Measurements from ENCODE around the gene AKR7A2. TPM values are rescaled to one million over a fixed set of nuclear protein-coding genes. Genes with fewer than 3 reads are reported as not detected.

The AKR7A2 gene
- total and polyA plus RNA-seq, 5 donors = 25.9 to 41.9 (median 39.7) TPM

- no peak overlapping the region for H3K4me3 ChIP-seq (ENCODE audit: low read length)
- DNase-seq (peak in 1 of 3 donors; percentile 7), ATAC-seq (no peak)
- intact Hi-C loops (cut with DNase I) = no loop called here
- H3K27ac ChIP-seq (ENCODE audit: low read length) = no peak overlapping the region
- no peaks in the 10 kb centered on the region for H3K27me3 ChIP-seq (ENCODE audit: control insufficient read depth, insufficient read depth)
- no peaks in the 10 kb centered on the region for H3K4me1 ChIP-seq (ENCODE audit: control insufficient read depth, insufficient read depth, low read length)
- no peaks in the 10 kb centered on the region for H3K9me3 ChIP-seq (ENCODE audit: control insufficient read depth, low read length)
- 78% methylated on average over 9 of the region's 9 CpGs for WGBS
These were observed 21.8 kb upstream of the AKR7A2 start for GRCh38 chr1:19333587-19334354.

DNA sequence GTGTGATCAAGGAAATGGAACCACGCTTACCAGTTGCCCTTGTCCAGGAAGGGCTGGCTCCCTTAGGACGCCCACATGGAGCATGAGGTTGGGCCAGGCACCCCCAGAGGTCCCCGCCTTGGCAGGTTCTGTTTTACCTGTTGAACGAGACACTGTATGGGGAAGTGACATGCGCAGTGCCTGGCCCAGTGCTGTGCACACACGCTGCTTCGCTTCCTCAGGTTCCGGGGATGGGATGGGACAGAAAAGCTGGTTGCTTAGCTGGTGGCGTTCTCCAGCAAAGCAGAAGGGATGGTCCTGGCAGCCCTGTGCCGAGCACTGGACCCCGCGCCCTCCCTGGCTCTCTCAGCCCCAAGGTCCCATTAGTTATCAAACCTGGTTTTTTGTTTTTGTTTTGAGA is 20.9 kb upstream of the AKR7A2 start:
- H3K4me1 ChIP-seq (ENCODE audit: control insufficient read depth, insufficient read depth, low read length) = no peaks in the 10 kb centered on the region
- peak in 1 of 3 donors; percentile 40 for DNase-seq
- intact Hi-C loops (cut with DNase I) = no loop called here
- H3K27me3 ChIP-seq (ENCODE audit: control insufficient read depth, insufficient read depth) = no peaks in the 10 kb centered on the region
- no peaks in the 10 kb centered on the region for H3K9me3 ChIP-seq (ENCODE audit: control insufficient read depth, low read length)
- H3K4me3 ChIP-seq (ENCODE audit: low read length) = no peak overlapping the region
- H3K27ac ChIP-seq (ENCODE audit: low read length) = no peak overlapping the region
- no peak for ATAC-seq
- 91% methylated on average over 12 of the region's 12 CpGs for WGBS

DNA sequence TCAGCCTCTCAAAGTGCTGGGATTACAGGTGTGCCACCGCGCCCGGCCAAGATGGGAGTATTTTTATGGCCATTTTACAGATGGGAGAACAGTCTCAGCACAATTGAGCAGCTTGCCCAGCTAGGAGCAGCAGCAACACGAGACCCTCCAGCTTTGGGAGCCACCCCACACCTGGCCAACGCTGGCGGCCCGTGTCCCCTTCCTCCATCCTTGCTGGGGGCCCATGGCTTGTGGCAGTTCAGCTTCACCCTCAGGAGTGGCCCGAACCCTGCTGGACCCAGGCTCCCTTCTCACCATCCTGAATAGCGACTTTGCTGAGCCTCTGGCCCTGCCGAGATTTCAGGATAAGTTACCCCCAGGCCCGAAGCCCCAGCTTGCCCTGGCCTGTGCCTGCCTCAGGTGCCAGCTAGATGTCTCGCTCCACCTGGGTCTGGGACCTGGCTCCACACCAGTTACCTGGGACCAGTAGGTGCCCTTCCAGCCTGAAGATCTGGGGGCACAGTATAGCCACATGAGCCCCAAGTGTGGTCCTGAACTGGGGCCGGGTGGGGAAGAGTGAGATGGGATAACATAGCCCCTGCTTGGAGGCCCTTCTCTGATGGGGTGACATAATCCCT is 19.4 kb upstream of the AKR7A2 start:
- intact Hi-C loops (cut with DNase I) = no loop called here
- Histone ChIP-seq H3K4me3 (ENCODE audit: low read length) (no peak overlapping the region), H3K27me3 (ENCODE audit: control insufficient read depth, insufficient read depth) (no peaks in the 10 kb centered on the region), H3K4me1 (ENCODE audit: control insufficient read depth, insufficient read depth, low read length) (no peaks in the 10 kb centered on the region), H3K9me3 (ENCODE audit: control insufficient read depth, low read length) (no peaks in the 10 kb centered on the region), H3K27ac (ENCODE audit: low read length) (no peak overlapping the region)
- DNase-seq = no peak
- WGBS = 88% methylated on average over 13 of the region's 13 CpGs
- peak in 1 of 2 donors; percentile 3 for ATAC-seq

- Histone ChIP-seq H3K4me3 (ENCODE audit: low read length) (no peak overlapping the region), H3K4me1 (ENCODE audit: control insufficient read depth, insufficient read depth, low read length) (no peaks in the 10 kb centered on the region), H3K27me3 (ENCODE audit: control insufficient read depth, insufficient read depth) (no peaks in the 10 kb centered on the region), H3K27ac (ENCODE audit: low read length) (no peak overlapping the region), H3K9me3 (ENCODE audit: control insufficient read depth, low read length) (no peaks in the 10 kb centered on the region)
- ATAC-seq (no peak), DNase-seq (peak in 1 of 3 donors; percentile 8)
- WGBS = 90% methylated on average over 14 of the region's 14 CpGs
- intact Hi-C loops (cut with DNase I) = no loop called here
These were observed 18.6 kb upstream of the AKR7A2 start for GRCh38 chr1:19330449-19331135.

- Histone ChIP-seq H3K9me3 (ENCODE audit: control insufficient read depth, low read length) (no peaks in the 10 kb centered on the region), H3K4me3 (ENCODE audit: low read length) (no peak overlapping the region), H3K27me3 (ENCODE audit: control insufficient read depth, insufficient read depth) (no peaks in the 10 kb centered on the region), H3K4me1 (ENCODE audit: control insufficient read depth, insufficient read depth, low read length) (no peaks in the 10 kb centered on the region), H3K27ac (ENCODE audit: low read length) (no peak overlapping the region)
- ATAC-seq (no peak), DNase-seq (no peak)
- intact Hi-C loops (cut with DNase I) = no loop called here
- 92% methylated on average over 5 of the region's 5 CpGs for WGBS
These were observed 17.7 kb upstream of the AKR7A2 start for GRCh38 chr1:19329611-19330010.

DNA sequence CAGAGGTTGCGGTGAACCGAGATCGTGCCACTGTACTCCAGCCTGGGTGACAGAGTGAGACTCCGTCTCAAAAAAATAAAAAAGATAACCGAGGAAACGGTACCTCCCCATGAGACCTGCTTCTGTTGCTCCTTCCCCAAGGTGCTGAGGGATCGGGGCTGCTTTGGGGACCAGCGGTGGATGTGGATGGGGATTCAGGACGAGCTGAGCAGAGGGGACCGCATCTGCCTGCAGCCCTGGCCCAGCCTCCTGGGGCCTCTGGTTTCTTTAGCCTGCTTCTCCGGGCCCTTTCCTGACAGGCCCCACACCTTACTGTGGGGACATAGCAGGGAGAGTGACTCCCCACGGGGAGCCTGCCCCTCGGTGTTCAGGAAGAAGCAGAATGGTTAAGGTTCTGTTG is 17.2 kb upstream of the AKR7A2 start:
- no peak for ATAC-seq
- WGBS = 88% methylated on average over 13 of the region's 13 CpGs
- Histone ChIP-seq H3K4me1 (ENCODE audit: control insufficient read depth, insufficient read depth, low read length) (no peaks in the 10 kb centered on the region), H3K27ac (ENCODE audit: low read length) (no peak overlapping the region), H3K4me3 (ENCODE audit: low read length) (no peak overlapping the region), H3K9me3 (ENCODE audit: control insufficient read depth, low read length) (no peaks in the 10 kb centered on the region), H3K27me3 (ENCODE audit: control insufficient read depth, insufficient read depth) (no peaks in the 10 kb centered on the region)
- no peak for DNase-seq
- intact Hi-C loops (cut with DNase I) = no loop called here

DNA sequence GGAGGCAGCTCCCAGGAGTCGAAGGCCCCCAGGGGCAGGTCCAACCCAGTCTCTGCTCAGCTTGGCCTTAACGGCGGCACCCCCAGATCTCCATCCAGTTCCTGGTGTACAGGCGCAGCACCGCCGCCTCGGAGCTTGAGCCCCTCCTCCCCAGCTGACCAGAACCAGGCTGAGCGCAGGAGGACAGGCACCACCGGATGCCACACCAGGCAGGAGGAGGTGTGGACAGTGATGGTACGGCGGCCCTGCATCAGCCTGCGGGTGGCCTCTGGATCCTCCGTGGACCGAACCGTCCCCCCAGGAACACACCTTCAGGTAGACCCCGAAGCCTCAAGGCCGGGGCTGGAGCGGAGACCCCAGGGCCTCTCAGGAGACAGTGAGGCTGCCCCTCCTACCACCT is 16.5 kb upstream of the AKR7A2 start:
- DNase-seq = no peak
- Histone ChIP-seq H3K4me3 (ENCODE audit: low read length) (no peak overlapping the region), H3K9me3 (ENCODE audit: control insufficient read depth, low read length) (no peaks in the 10 kb centered on the region), H3K27ac (ENCODE audit: low read length) (no peak overlapping the region), H3K27me3 (ENCODE audit: control insufficient read depth, insufficient read depth) (no peaks in the 10 kb centered on the region), H3K4me1 (ENCODE audit: control insufficient read depth, insufficient read depth, low read length) (no peaks in the 10 kb centered on the region)
- ATAC-seq = no peak
- 95% methylated on average over 18 of the region's 18 CpGs for WGBS
- intact Hi-C loops (cut with DNase I) = no loop called here

DNA sequence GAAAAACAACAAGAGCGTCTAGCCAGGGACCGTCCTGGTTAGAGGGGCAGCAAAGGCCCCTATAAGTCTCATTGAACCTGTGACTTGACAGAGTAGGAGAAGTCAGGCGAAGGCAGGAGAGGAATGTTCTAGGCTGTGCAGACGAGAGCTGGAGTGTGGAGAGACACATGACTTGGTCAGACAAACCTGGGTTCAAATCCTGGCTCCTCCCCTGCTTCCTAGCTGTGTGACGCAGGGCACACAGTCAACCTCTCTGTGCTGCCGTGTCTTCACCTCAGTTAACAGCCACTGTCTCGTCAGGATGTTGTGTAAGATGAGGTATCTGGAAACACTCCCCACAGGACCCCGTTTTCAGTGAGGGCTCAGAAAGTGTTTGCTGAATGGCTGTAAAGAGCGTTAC is 15.8 kb upstream of the AKR7A2 start:
- Histone ChIP-seq H3K9me3 (ENCODE audit: control insufficient read depth, low read length) (no peaks in the 10 kb centered on the region), H3K4me1 (ENCODE audit: control insufficient read depth, insufficient read depth, low read length) (no peaks in the 10 kb centered on the region), H3K4me3 (ENCODE audit: low read length) (no peak overlapping the region), H3K27me3 (ENCODE audit: control insufficient read depth, insufficient read depth) (no peaks in the 10 kb centered on the region), H3K27ac (ENCODE audit: low read length) (no peak overlapping the region)
- DNase-seq = no peak
- no peak for ATAC-seq
- 87% methylated on average over 9 of the region's 9 CpGs for WGBS
- intact Hi-C loops (cut with DNase I) = no loop called here

- Histone ChIP-seq H3K27me3 (ENCODE audit: control insufficient read depth, insufficient read depth) (no peaks in the 10 kb centered on the region), H3K4me1 (ENCODE audit: control insufficient read depth, insufficient read depth, low read length) (no peaks in the 10 kb centered on the region), H3K27ac (ENCODE audit: low read length) (no peak overlapping the region), H3K4me3 (ENCODE audit: low read length) (no peak overlapping the region), H3K9me3 (ENCODE audit: control insufficient read depth, low read length) (no peaks in the 10 kb centered on the region)
- 84% methylated on average over 16 of the region's 16 CpGs for WGBS
- intact Hi-C loops (cut with DNase I) = no loop called here
- no peak for DNase-seq
- ATAC-seq = no peak
These were observed 15.4 kb upstream of the AKR7A2 start for GRCh38 chr1:19327301-19327700.

DNA sequence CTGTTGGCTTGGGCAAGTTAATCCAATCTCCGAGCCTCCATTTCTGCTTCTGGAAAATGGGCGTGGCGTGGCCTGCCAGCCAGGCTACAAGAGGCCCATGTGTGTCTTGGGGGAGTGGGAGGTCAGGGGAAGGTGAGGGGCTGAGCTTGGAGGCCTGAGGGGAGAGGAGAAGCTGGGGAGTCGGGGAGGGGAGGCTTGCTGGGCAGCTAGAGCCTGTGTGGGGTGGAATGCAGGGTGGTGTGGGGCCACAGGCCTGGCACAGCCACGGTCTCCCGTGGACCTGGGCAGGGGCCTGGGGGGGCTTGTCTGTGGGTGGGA is 14.8 kb upstream of the AKR7A2 start:
- intact Hi-C loops (cut with DNase I) = no loop called here
- H3K27me3 ChIP-seq (ENCODE audit: control insufficient read depth, insufficient read depth) = no peaks in the 10 kb centered on the region
- DNase-seq (no peak), ATAC-seq (no peak)
- no peak overlapping the region for H3K4me3 ChIP-seq (ENCODE audit: low read length)
- 91% methylated on average over 6 of the region's 6 CpGs for WGBS
- H3K9me3 ChIP-seq (ENCODE audit: control insufficient read depth, low read length) = no peaks in the 10 kb centered on the region
- no peak overlapping the region for H3K27ac ChIP-seq (ENCODE audit: low read length)
- H3K4me1 ChIP-seq (ENCODE audit: control insufficient read depth, insufficient read depth, low read length) = no peaks in the 10 kb centered on the region

DNA sequence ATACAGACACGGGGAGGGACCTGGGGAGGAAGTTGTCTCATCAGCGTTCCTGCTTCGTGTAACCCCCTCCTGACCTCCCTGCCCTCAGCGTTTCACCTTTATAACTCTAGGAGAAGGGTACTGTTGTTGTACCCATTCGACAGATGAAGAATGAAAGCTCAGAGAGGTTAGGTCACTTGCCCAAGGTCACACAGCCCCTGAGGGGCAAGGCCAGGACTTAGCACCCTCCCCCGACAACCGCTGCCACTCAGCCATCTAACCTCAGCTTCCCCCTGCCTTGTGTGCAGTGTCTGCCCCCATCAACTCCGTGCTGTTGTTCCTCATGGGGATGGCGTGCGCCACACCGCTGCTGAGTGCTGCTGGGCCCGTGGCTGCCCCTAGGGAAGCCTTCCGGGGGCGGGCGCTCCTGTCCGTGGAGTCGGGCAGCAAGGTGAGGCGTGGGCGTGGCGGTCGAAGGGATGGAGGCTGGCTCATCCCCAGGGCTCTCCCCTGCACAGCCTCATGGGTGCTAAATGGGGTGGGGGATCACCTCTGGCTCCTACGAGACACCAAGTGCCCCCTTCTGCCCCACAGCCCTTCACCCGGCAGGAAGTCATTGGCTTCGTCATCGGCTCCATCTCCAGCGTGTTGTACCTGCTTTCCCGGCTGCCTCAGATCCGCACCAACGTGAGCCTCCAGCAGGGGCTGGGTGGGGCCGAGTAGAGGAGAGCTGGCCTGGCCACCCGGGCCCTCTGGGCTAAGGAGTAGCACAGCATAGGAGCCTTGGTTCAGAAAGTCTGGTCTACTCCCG is 14.2 kb upstream of the AKR7A2 start:
- no peaks in the 10 kb centered on the region for H3K4me1 ChIP-seq (ENCODE audit: control insufficient read depth, insufficient read depth, low read length)
- no peak overlapping the region for H3K27ac ChIP-seq (ENCODE audit: low read length)
- no peak for DNase-seq
- H3K27me3 ChIP-seq (ENCODE audit: control insufficient read depth, insufficient read depth) = no peaks in the 10 kb centered on the region
- no peaks in the 10 kb centered on the region for H3K9me3 ChIP-seq (ENCODE audit: control insufficient read depth, low read length)
- H3K4me3 ChIP-seq (ENCODE audit: low read length) = no peak overlapping the region
- 82% methylated on average over 32 of the region's 32 CpGs for WGBS
- intact Hi-C loops (cut with DNase I) = no loop called here
- ATAC-seq = no peak

All from right cardiac atrium (tissue), 5 donors.